ENCODE results near the gene ADAM33. TPM values are rescaled to one million over a fixed set of nuclear protein-coding genes. Genes with fewer than 3 reads are reported as not detected.

The ADAM33 gene
- total RNA-seq, 1 experiment from 2014 or later = 0.23 TPM

DNA sequence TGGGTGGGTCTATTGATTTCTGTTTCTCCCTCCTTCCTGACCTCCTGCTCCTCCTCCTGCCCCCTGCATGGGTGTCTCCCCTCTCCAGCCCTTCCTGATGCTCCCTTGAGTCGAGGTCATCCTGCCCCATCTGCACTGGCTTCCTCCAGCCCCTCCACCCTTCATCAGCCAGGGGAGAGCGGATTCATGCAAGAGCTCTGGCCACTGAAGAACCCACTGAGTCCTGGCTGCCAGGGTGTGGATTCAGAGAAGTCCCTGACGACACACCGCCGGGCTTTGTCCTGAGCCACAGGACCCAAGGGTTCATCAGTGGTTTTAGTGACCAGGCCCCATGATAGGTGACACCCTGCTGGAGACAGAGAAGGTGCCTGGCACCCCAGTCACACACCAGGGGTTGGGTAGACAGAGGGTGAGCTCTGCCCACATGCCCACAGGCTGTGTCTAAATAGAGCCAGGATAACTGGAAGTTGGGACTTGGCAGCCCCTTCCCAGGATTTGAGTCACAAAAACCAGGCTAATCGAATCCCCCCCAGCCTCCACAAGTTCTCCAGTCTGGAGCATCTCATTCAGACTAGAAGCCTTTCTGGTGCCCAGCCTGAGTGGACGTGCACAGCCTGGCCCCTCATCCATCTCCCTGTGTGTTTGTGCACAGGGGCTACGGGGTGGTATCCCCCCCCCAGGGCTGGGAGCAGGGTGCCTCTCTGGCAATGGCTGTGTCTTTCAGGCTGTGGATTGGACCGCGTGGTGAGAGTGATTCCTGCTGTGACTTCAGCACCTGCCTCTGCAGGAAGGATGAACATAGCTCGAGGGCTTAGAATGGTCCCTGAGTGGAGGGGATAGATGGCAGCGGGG lies 19.8 kb downstream of the ADAM33 start:
- no peak overlapping the region for H3K27ac Mint-ChIP-seq (ENCODE audit: unreplicated experiment)
- POLR2A ChIA-PET = no interaction called here
- H3K4me1 Mint-ChIP-seq (ENCODE audit: low read depth, unreplicated experiment) = no peaks in the 10 kb centered on the region
- no peaks in the 10 kb centered on the region for H3K9me3 Mint-ChIP-seq (ENCODE audit: unreplicated experiment)
- CTCF ChIA-PET = no interaction called here
- H3K27me3 ChIP-seq (replicated peaks; ENCODE audit: control insufficient read depth, insufficient read depth, low read length) = no peaks in the 10 kb centered on the region
- TF ChIP-seq, protein P1, sequence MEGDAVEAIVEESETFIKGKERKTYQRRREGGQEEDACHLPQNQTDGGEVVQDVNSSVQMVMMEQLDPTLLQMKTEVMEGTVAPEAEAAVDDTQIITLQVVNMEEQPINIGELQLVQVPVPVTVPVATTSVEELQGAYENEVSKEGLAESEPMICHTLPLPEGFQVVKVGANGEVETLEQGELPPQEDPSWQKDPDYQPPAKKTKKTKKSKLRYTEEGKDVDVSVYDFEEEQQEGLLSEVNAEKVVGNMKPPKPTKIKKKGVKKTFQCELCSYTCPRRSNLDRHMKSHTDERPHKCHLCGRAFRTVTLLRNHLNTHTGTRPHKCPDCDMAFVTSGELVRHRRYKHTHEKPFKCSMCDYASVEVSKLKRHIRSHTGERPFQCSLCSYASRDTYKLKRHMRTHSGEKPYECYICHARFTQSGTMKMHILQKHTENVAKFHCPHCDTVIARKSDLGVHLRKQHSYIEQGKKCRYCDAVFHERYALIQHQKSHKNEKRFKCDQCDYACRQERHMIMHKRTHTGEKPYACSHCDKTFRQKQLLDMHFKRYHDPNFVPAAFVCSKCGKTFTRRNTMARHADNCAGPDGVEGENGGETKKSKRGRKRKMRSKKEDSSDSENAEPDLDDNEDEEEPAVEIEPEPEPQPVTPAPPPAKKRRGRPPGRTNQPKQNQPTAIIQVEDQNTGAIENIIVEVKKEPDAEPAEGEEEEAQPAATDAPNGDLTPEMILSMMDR (IDR thresholded peaks at IDR 0.05; ENCODE audit: insufficient read depth in 1 of 2, low read depth in 1 of 2, low read length in 1 of 2, severe bottlenecking in 1 of 2, unreplicated experiment in 1 of 2) = no peak
- H3K36me3 ChIP-seq (ENCODE audit: control insufficient read depth, insufficient read depth, low read length) = no peaks in the 10 kb centered on the region
- H3K4me1 ChIP-seq = no peaks in the 10 kb centered on the region
- no TSS peak for BruUV-seq (replicated peaks)
- no peaks in the 10 kb centered on the region for H3K36me3 Mint-ChIP-seq (ENCODE audit: insufficient read depth, unreplicated experiment)
- no peak overlapping the region for H3K4me3 Mint-ChIP-seq (ENCODE audit: unreplicated experiment)
- H3K4me3 ChIP-seq (ENCODE audit: low read depth, low read length) = no peak overlapping the region
- peaks cover 3% of the 10 kb centered on the region for H3K27me3 Mint-ChIP-seq (ENCODE audit: insufficient read depth, unreplicated experiment)
- DNase-seq = no peak
- no peaks in the 10 kb centered on the region for H3K9me3 ChIP-seq
- intact Hi-C loops (cut with micrococcal nuclease; ENCODE audit: unreplicated experiment) = no loop called here

DNA sequence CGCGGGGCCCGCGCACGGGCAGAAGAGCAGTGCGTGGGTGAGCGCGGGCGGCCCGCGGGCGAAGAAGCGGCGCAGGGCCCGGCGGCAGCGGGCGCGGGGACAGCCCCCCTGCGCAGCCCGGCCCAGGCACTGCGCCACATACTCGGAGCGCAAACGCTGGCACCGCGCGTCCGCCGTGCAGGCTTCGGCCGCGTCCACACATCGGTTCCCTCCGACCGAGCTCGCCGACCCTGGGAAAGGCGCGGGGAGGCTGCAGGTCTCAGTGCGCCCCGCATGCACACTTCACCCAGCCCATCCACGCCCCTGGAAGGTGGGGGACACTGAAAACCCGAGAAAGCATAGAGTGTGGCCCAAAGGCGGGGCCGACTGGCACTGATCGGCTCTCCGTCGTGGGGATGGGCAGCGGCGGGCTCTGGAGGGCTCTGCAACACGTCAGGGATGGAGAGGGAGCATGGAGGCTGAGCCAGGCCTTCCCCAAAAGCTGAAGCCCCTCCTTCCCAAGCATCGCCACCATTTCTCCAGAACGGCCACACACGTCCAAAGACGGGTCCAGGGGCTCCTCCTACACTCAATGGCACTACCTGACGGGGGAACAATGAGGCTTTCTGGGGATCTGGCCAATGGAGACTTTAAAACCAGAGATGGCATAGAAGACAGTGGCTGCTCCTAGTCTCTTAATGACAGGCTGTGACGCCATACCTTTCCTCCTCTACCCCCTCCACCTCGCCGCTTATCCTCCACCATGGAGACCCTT lies 20.6 kb downstream of the ADAM33 start:
- intact Hi-C loops (cut with micrococcal nuclease; ENCODE audit: unreplicated experiment) = no loop called here
- Histone ChIP-seq H3K27me3 (replicated peaks; ENCODE audit: control insufficient read depth, insufficient read depth, low read length) (no peaks in the 10 kb centered on the region), H3K9me3 (no peaks in the 10 kb centered on the region), H3K4me3 (ENCODE audit: low read depth, low read length) (no peak overlapping the region), H3K36me3 (ENCODE audit: control insufficient read depth, insufficient read depth, low read length) (no peaks in the 10 kb centered on the region), H3K4me1 (no peaks in the 10 kb centered on the region)
- Mint-ChIP-seq H3K9me3 (ENCODE audit: unreplicated experiment) (no peaks in the 10 kb centered on the region), H3K4me3 (ENCODE audit: unreplicated experiment) (no peak overlapping the region), H3K27me3 (ENCODE audit: insufficient read depth, unreplicated experiment) (peaks cover 3% of the 10 kb centered on the region), H3K4me1 (ENCODE audit: low read depth, unreplicated experiment) (no peaks in the 10 kb centered on the region), H3K27ac (ENCODE audit: unreplicated experiment) (no peak overlapping the region), H3K36me3 (ENCODE audit: insufficient read depth, unreplicated experiment) (no peaks in the 10 kb centered on the region)
- ChIA-PET POLR2A (no interaction called here), CTCF (no interaction called here)
- BruUV-seq (replicated peaks) = no TSS peak
- DNase-seq = no peak
- TF ChIP-seq, protein P1 (IDR thresholded peaks at IDR 0.05; ENCODE audit: insufficient read depth in 1 of 2, low read depth in 1 of 2, low read length in 1 of 2, severe bottlenecking in 1 of 2, unreplicated experiment in 1 of 2) = no peak

DNA sequence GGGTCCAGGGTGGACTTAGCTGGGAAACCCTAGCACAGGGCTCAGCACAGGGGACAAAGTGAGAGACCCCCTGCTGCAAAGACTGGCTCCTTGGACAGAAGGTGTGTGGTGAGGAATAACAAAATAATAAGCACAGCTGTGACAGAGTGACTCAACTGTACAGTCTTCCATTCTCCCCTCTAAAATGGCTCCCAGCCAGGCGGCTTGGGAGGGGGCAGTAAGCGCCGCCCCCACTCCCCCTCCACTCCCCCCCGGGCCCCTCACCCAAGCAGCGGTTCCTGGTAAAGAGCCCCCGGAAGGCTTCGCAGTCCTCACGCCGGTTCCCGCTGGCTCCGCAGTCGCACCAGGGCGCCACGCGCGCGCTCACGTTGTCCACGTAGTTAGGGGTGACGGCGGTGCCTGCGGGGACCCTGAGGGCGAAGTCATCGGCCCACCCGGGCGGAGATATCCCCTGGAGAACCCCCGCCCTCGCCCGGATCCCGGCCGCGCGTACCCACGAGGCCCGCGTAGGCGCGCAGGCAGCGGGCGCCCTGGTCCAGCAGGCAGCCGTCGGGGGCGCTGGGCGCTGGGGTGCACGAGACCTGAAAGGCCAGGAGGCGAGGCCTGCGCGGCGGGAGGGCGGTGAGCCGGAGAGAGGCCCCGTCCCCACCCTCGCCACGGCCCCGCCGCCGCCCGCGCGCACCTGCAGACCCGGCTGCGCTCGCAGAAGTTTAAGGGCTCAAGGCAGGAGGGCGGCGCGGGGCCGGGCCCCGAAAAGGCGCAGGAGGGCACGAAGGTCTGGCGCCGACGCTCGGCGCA lies 21.3 kb downstream of the ADAM33 start:
- no peaks in the 10 kb centered on the region for H3K4me1 ChIP-seq
- BruUV-seq (replicated peaks) = no TSS peak
- H3K4me3 Mint-ChIP-seq (ENCODE audit: unreplicated experiment) = no peak overlapping the region

More for the DNA sequence above, 21.3 kb downstream of the ADAM33 start:
- Mint-ChIP-seq H3K4me1 (ENCODE audit: low read depth, unreplicated experiment) (no peaks in the 10 kb centered on the region), H3K36me3 (ENCODE audit: insufficient read depth, unreplicated experiment) (no peaks in the 10 kb centered on the region), H3K27me3 (ENCODE audit: insufficient read depth, unreplicated experiment) (peaks cover 3% of the 10 kb centered on the region), H3K27ac (ENCODE audit: unreplicated experiment) (no peak overlapping the region), H3K9me3 (ENCODE audit: unreplicated experiment) (no peaks in the 10 kb centered on the region)
- Histone ChIP-seq H3K36me3 (ENCODE audit: control insufficient read depth, insufficient read depth, low read length) (no peaks in the 10 kb centered on the region), H3K4me3 (ENCODE audit: low read depth, low read length) (no peak overlapping the region), H3K9me3 (no peaks in the 10 kb centered on the region), H3K27me3 (replicated peaks; ENCODE audit: control insufficient read depth, insufficient read depth, low read length) (no peaks in the 10 kb centered on the region)
- TF ChIP-seq, protein P1 (IDR thresholded peaks at IDR 0.05; ENCODE audit: insufficient read depth in 1 of 2, low read depth in 1 of 2, low read length in 1 of 2, severe bottlenecking in 1 of 2, unreplicated experiment in 1 of 2) = no peak
- intact Hi-C loops (cut with micrococcal nuclease; ENCODE audit: unreplicated experiment) = no loop called here
- CTCF ChIA-PET = interaction anchor here (1.1 kb wide), 1 partner anchor 16 kb away, joined by 3 read pairs; no protein-coding TSS in a partner anchor
- POLR2A ChIA-PET = no interaction called here
- no peak for DNase-seq
